EH (cell line): ENCODE results near the gene CMKLR1.

Experiments used
- DNase-seq: peaks from one replicate; pipeline ENCODE4 v3.0.0-alpha.2; 2015; ENCODE audit warnings: low read depth

The CMKLR1 gene

GRCh38 chr12:108335349-108336119 lies 3.6 kb downstream of the CMKLR1 start:
- no peak for DNase-seq

GRCh38 chr12:108333898-108334699 lies 5.0 kb downstream of the CMKLR1 start:
- peak; percentile 34 for DNase-seq

- no peak for DNase-seq
Measured at GRCh38 chr12:108332791-108333382, 6.2 kb downstream of the CMKLR1 start.

GRCh38 chr12:108328420-108328819 lies 10.7 kb downstream of the CMKLR1 start:
- DNase-seq: no peak

- DNase-seq: no peak
Measured at GRCh38 chr12:108327621-108328344, 11.3 kb downstream of the CMKLR1 start.

- no peak for DNase-seq
Measured at GRCh38 chr12:108326254-108326750, 12.8 kb downstream of the CMKLR1 start.

- no peak for DNase-seq
Measured at GRCh38 chr12:108325549-108325948, 13.6 kb downstream of the CMKLR1 start.

- DNase-seq: no peak
Measured at GRCh38 chr12:108325018-108325358, 14.1 kb downstream of the CMKLR1 start.

- DNase-seq: no peak
Measured at GRCh38 chr12:108324351-108325017, 14.6 kb downstream of the CMKLR1 start.

GRCh38 chr12:108323581-108323980 lies 15.5 kb downstream of the CMKLR1 start:
- DNase-seq: no peak

GRCh38 chr12:108322998-108323397 lies 16.1 kb downstream of the CMKLR1 start:
- no peak for DNase-seq

GRCh38 chr12:108321688-108322087 lies 17.4 kb downstream of the CMKLR1 start:
- no peak for DNase-seq

GRCh38 chr12:108320507-108321293 lies 18.4 kb downstream of the CMKLR1 start:
- no peak for DNase-seq

- DNase-seq: no peak
Measured at GRCh38 chr12:108319277-108320234, 19.6 kb downstream of the CMKLR1 start.

- no peak for DNase-seq
Measured at GRCh38 chr12:108318472-108319275, 20.4 kb downstream of the CMKLR1 start.

GRCh38 chr12:108317308-108318234 lies 21.5 kb downstream of the CMKLR1 start:
- DNase-seq: no peak
